DOHH2 (cell line): ENCODE results near the gene USP10.

Experiments
- H3F3A ChIP-seq: fragments of 200-600 bp; sonication (generic), shearing (Covaris generic); 2 replicates; pipeline ENCODE4 v1.6.0; 2016; ENCODE audit warnings: antibody characterized with exemption, mild to moderate bottlenecking; ENCODE audit not compliant: control insufficient read depth, insufficient read depth
- H3K27ac ChIP-seq: fragments of 200-600 bp; sonication (generic); 2 replicates; pipeline ENCODE4 v1.5.1; 2014; ENCODE audit warnings: low read depth, mild to moderate bottlenecking, low read length, moderate library complexity
- H3K27me3 ChIP-seq: fragments of 200-600 bp; sonication (generic); 2 replicates; pipeline ENCODE4 v1.6.1; 2014; ENCODE audit warnings: mild to moderate bottlenecking, low read length, mixed read lengths; ENCODE audit not compliant: control insufficient read depth
- H3K36me3 ChIP-seq: fragments of 200-600 bp; sonication (generic); 2 replicates; pipeline ENCODE4 v1.6.1; 2014; ENCODE audit warnings: mild to moderate bottlenecking, low read length, moderate library complexity, mixed read lengths; ENCODE audit not compliant: control insufficient read depth
- H3K4me1 ChIP-seq: fragments of 200-600 bp; sonication (generic); 2 replicates; pipeline ENCODE4 v1.6.1; 2014; ENCODE audit warnings: mild to moderate bottlenecking, low read length, mixed read lengths; ENCODE audit not compliant: control insufficient read depth
- H3K4me2 ChIP-seq: fragments of 200-600 bp; sonication (generic); 2 replicates; pipeline ENCODE4 v1.6.0; 2014; ENCODE audit warnings: mild to moderate bottlenecking, low read length, moderate library complexity
- H3K4me3 ChIP-seq: fragments of 200-600 bp; sonication (generic); 2 replicates; pipeline ENCODE4 v1.5.1; 2014; ENCODE audit warnings: mild to moderate bottlenecking, low read length, mixed read lengths
- H3K79me2 ChIP-seq: fragments of 200-600 bp; sonication (generic); 2 replicates; pipeline ENCODE4 v1.6.1; 2014; ENCODE audit warnings: mild to moderate bottlenecking, low read length, mixed read lengths; ENCODE audit not compliant: control insufficient read depth
- H3K9me2 ChIP-seq: fragments of 200-600 bp; sonication (generic); replicated peaks from 2 replicates; pipeline ENCODE4 v1.6.1; 2014; ENCODE audit warnings: mild to moderate bottlenecking, low read length, mixed read lengths; ENCODE audit not compliant: control insufficient read depth
- H3K9me3 ChIP-seq: fragments of 200-600 bp; sonication (generic); 2 replicates; pipeline ENCODE4 v1.6.1; 2014; ENCODE audit warnings: antibody characterized with exemption, low read length, mixed read lengths; ENCODE audit not compliant: control insufficient read depth, insufficient read depth
- H4K20me1 ChIP-seq: fragments of 200-600 bp; sonication (generic); 2 replicates; pipeline ENCODE4 v1.6.0; 2014; ENCODE audit warnings: low read depth, mild to moderate bottlenecking, antibody characterized with exemption, low read length, moderate library complexity; ENCODE audit not compliant: control insufficient read depth, insufficient read depth
- CTCF ChIP-seq: fragments of 200-600 bp; sonication (generic); IDR thresholded peaks from one replicate; pipeline ENCODE4 v1.5.1; 2014; ENCODE audit warnings: antibody characterized with exemption, mild to moderate bottlenecking, low read depth, low read length; ENCODE audit not compliant: poor library complexity, severe bottlenecking
- EZH2phosphoT487 ChIP-seq: fragments of 200-600 bp; sonication (generic); IDR thresholded peaks from 2 replicates; pipeline ENCODE4 v1.6.1; 2017; ENCODE audit warnings: borderline replicate concordance, mild to moderate bottlenecking, antibody characterized with exemption, low read length, moderate library complexity, mixed read lengths

Gene USP10

GRCh38 chr16:84808826-84809225 is 109.0 kb downstream of the USP10 start:
- H3K4me3 ChIP-seq: no peak overlapping the region
- no peak overlapping the region for H3K4me2 ChIP-seq

GRCh38 chr16:84810518-84811273 is 110.9 kb downstream of the USP10 start:
- no peaks in the 10 kb centered on the region for H3K79me2 ChIP-seq
- no peaks in the 10 kb centered on the region for H3K36me3 ChIP-seq
- H3K9me2 ChIP-seq: no peaks in the 10 kb centered on the region
- H3K4me2 ChIP-seq: no peak overlapping the region
- TF ChIP-seq EZH2phosphoT487 (no peak), CTCF (no peak)
- H3K4me3 ChIP-seq: no peak overlapping the region
- H3K27me3 ChIP-seq: peaks cover 3% of the 10 kb centered on the region; the same call in 1 of the 2 replicates
- no peaks in the 10 kb centered on the region for H3K9me3 ChIP-seq
- no peaks in the 10 kb centered on the region for H4K20me1 ChIP-seq
- no peaks in the 10 kb centered on the region for H3F3A ChIP-seq
- no peaks in the 10 kb centered on the region for H3K4me1 ChIP-seq
- H3K27ac ChIP-seq: no peak overlapping the region

More at GRCh38 chr16:84808826-84809225, 109.0 kb downstream of the USP10 start:
- TF ChIP-seq CTCF (no peak), EZH2phosphoT487 (no peak)
- Histone ChIP-seq H3K9me2 (no peaks in the 10 kb centered on the region), H3K9me3 (no peaks in the 10 kb centered on the region), H3K27ac (no peak overlapping the region), H3K4me1 (no peaks in the 10 kb centered on the region), H4K20me1 (no peaks in the 10 kb centered on the region), H3K36me3 (no peaks in the 10 kb centered on the region), H3F3A (no peaks in the 10 kb centered on the region), H3K79me2 (no peaks in the 10 kb centered on the region), H3K27me3 (peaks cover 3% of the 10 kb centered on the region; the same call in 1 of the 2 replicates)

GRCh38 chr16:84811529-84811928 is 111.7 kb downstream of the USP10 start:
- no peak overlapping the region for H3K4me3 ChIP-seq
- H3K79me2 ChIP-seq: no peaks in the 10 kb centered on the region
- no peaks in the 10 kb centered on the region for H3F3A ChIP-seq
- no peaks in the 10 kb centered on the region for H4K20me1 ChIP-seq
- H3K4me2 ChIP-seq: no peak overlapping the region
- peaks cover 3% of the 10 kb centered on the region; the same call in 1 of the 2 replicates for H3K27me3 ChIP-seq
- H3K9me2 ChIP-seq: no peaks in the 10 kb centered on the region
- no peak overlapping the region for H3K27ac ChIP-seq
- no peaks in the 10 kb centered on the region for H3K36me3 ChIP-seq
- H3K4me1 ChIP-seq: no peaks in the 10 kb centered on the region
- TF ChIP-seq CTCF (no peak), EZH2phosphoT487 (no peak)
- no peaks in the 10 kb centered on the region for H3K9me3 ChIP-seq
